Hepatocyte (in vitro differentiated cells): Measurements from ENCODE around the gene FAM53B. TPM values are rescaled to one million over a fixed set of nuclear protein-coding genes. Genes with fewer than 3 reads are reported as not detected.

ENCODE experiments used
- DNase-seq: peaks from one replicate; pipeline ENCODE4 v3.0.0-alpha.2; 2016; ENCODE audit warnings: low spot score
- H2AFZ ChIP-seq: fragments of 200-600 bp; sonication (generic); 2 replicates; pipeline ENCODE4 v1.6.0; 2016; ENCODE audit warnings: antibody characterized with exemption, mild to moderate bottlenecking
- H3K27ac ChIP-seq: fragments of 200-600 bp; sonication (generic); 2 replicates; pipeline ENCODE4 v1.5.1; 2016; ENCODE audit warnings: mild to moderate bottlenecking
- H3K27me3 ChIP-seq: fragments of 200-600 bp; sonication (generic); 2 replicates; pipeline ENCODE4 v1.6.1; 2016
- H3K36me3 ChIP-seq: fragments of 200-600 bp; sonication (generic); replicated peaks from 2 replicates; pipeline ENCODE4 v1.5.1; 2016; ENCODE audit warnings: low read depth; ENCODE audit not compliant: insufficient read depth
- H3K4me1 ChIP-seq: fragments of 200-600 bp; sonication (generic); 2 replicates; pipeline ENCODE4 v1.5.1; 2016; ENCODE audit warnings: mild to moderate bottlenecking, moderate library complexity; ENCODE audit not compliant: insufficient read depth
- H3K4me2 ChIP-seq: fragments of 200-600 bp; sonication (generic); 2 replicates; pipeline ENCODE4 v1.6.0; 2016
- H3K4me3 ChIP-seq: fragments of 200-600 bp; sonication (generic); 2 replicates; pipeline ENCODE4 v1.5.1; 2016; ENCODE audit warnings: mild to moderate bottlenecking
- H3K79me2 ChIP-seq: fragments of 200-600 bp; sonication (generic); 2 replicates; pipeline ENCODE4 v1.6.0; 2017; ENCODE audit warnings: mild to moderate bottlenecking
- H3K9me2 ChIP-seq: fragments of 200-600 bp; sonication (generic); replicated peaks from 2 replicates; pipeline ENCODE4 v1.6.0; 2017; ENCODE audit warnings: mild to moderate bottlenecking; ENCODE audit not compliant: insufficient read depth
- H3K9me3 ChIP-seq: fragments of 200-600 bp; sonication (generic); 2 replicates; pipeline ENCODE4 v1.5.1; 2016; ENCODE audit warnings: low read depth, mild to moderate bottlenecking
- H4K20me1 ChIP-seq: fragments of 200-600 bp; sonication (generic); 2 replicates; pipeline ENCODE4 v1.6.0; 2016; ENCODE audit warnings: mild to moderate bottlenecking; ENCODE audit not compliant: insufficient read depth, poor library complexity, severe bottlenecking
- CTCF ChIP-seq: fragments of 200-600 bp; sonication (generic); IDR thresholded peaks from 2 replicates; pipeline ENCODE4 v1.5.1; 2016; ENCODE audit warnings: antibody characterized with exemption, mild to moderate bottlenecking; ENCODE audit not compliant: poor library complexity
- EZH2 ChIP-seq: fragments of 200-600 bp; sonication (generic); IDR thresholded peaks from 2 replicates; pipeline ENCODE4 v1.6.1; 2016; ENCODE audit warnings: antibody characterized with exemption, mild to moderate bottlenecking, borderline replicate concordance
- EZH2phosphoT487 ChIP-seq: fragments of 200-600 bp; sonication (generic); IDR thresholded peaks from one replicate; pipeline ENCODE4 v1.6.1; 2018; ENCODE audit warnings: antibody characterized with exemption, mild to moderate bottlenecking, low read depth, moderate library complexity; ENCODE audit not compliant: unreplicated experiment, severe bottlenecking
- whole genome bisulfite sequencing: methylation state at CpG from one replicate; pipeline ENCODE4 v1.1.6; 2016; ENCODE audit warnings: low lambda C conversion rate; ENCODE audit errors: missing lambda C conversion rate; 5-methylcytosine and 5-hydroxymethylcytosine counted together
- polyA plus RNA-seq: library from polyadenylated mRNA; unstranded; fragments of >200 nt; fragmentation: Nextera tagmentation; extraction: Ambion mirVana; gene quantifications from 2 replicates; pipeline ENCODE4 v1.2.1, GENCODE V29; 2016
- total RNA-seq: library from RNA; depleted of rRNA; stranded (reverse); fragments of >200 nt; gene quantifications from 2 replicates; pipeline ENCODE4 v1.2.3, GENCODE V29; 2014

Gene FAM53B
- total and polyA plus RNA-seq, 2 experiments from 2014 or later: 10.3 to 23.6 TPM

- H3K9me2 ChIP-seq: no peaks in the 10 kb centered on the region
- no peak overlapping the region for H3K4me2 ChIP-seq
- no peak for DNase-seq
- H3K4me3 ChIP-seq: no peak overlapping the region
- H3K27me3 ChIP-seq: no peaks in the 10 kb centered on the region
- peaks cover 43% of the 10 kb centered on the region for H3K79me2 ChIP-seq
- H3K9me3 ChIP-seq: no peaks in the 10 kb centered on the region
- 96% methylated on average over 5 of the region's 7 CpGs for WGBS
- H3K4me1 ChIP-seq: peaks cover 21% of the 10 kb centered on the region
- no peak overlapping the region for H3K27ac ChIP-seq
- TF ChIP-seq CTCF (no peak), EZH2phosphoT487 (no peak), EZH2 (no peak)
- no peaks in the 10 kb centered on the region for H3K36me3 ChIP-seq
- no peak overlapping the region for H2AFZ ChIP-seq
- H4K20me1 ChIP-seq: peaks cover 2% of the 10 kb centered on the region
Measured at GRCh38 chr10:124648131-124648475, 96.1 kb downstream of the FAM53B start.

DNA sequence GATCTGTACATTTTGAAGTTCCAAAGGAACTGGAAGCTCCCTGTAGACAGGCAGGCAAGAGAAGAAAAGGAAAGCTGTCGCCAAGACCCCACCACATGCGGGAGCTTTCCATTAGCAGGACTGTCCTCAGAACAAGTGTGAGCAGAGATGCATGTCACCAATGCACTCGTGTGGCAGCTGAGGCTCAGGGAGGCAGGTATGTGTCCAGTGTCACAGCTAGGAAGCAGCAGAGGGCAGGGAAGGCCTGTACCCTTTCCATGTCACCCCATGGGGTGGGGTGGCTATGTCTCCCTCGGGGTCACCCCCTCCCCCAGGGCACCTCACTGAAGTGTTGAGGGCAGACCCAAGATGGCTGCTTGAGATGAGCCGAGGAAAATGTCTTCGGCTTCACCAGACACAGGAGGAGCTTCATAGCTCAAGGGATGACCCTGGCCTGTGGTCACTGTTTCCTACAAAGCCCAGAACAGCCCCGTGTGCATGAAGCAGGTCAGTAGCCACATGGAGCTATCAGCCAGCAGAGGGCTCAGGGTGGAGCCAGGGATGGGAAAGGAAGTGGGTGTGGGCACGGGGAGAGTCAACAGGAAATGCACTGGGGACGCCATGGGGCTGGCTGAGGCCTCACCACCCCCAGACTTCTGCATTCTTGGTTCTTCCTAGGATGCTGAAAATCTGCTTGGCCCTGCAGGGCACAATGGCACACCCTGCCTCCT, 96.6 kb downstream of the FAM53B start:
- 77% methylated on average over 9 of the region's 9 CpGs for WGBS
- no peak for DNase-seq
- Histone ChIP-seq H3K36me3 (no peaks in the 10 kb centered on the region), H3K79me2 (peaks cover 44% of the 10 kb centered on the region), H3K27ac (no peak overlapping the region), H3K4me1 (peaks cover 21% of the 10 kb centered on the region), H3K9me3 (no peaks in the 10 kb centered on the region), H2AFZ (no peak overlapping the region), H3K4me2 (no peak overlapping the region), H3K4me3 (no peak overlapping the region), H3K27me3 (no peaks in the 10 kb centered on the region), H4K20me1 (peaks cover 2% of the 10 kb centered on the region), H3K9me2 (no peaks in the 10 kb centered on the region)
- TF ChIP-seq CTCF: no peak
- TF ChIP-seq EZH2: no peak
- no peak for TF ChIP-seq EZH2phosphoT487

DNA sequence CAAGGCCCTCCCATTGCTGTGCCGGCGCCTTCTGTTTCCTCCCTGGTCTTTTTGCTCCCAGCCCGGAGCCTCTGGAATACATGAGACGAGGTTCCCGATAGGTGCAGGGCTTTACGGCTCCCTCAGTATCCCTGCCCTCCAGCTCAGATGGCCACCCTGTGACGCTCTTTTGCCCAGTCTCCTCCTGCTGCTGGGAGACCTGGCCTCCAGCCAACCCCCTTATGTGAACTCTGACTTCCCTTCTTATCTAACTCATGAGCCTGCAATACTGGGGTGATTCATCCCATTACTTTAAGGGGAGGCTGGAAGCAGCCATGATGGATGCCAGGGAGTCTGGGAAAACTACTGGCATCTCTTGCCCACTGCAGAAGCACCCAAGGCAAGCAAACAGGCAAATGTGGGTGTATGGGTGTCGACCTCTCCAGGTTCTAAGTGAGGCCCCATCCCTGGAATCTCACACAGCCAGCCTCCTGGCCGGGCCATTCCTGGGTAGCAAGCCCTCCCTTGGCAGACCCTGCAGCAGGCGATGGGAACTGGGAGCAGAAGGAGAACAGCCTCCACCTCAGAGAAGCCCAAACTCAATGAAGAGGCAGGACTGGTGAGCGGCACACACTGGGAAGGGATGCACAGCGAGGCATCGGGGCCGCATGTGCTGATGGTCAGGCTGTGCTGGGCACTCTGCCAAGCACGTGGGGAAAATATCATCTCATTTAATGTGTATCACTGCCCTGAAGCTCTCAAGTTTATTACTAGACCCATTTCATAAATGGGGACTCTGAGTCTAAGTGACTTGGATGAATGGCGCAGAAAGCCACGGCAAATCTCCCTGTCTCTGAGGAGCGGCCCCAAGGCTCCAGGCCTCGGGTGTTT, 97.5 kb downstream of the FAM53B start:
- peak overlapping the region; percentile 39 for H3K27ac ChIP-seq
- H3K4me1 ChIP-seq: peaks cover 22% of the 10 kb centered on the region
- 91% methylated on average over 19 of the region's 19 CpGs for WGBS
- TF ChIP-seq CTCF: no peak
- TF ChIP-seq EZH2phosphoT487: no peak
- no peak for TF ChIP-seq EZH2
- H3K4me3 ChIP-seq: no peak overlapping the region
- no peaks in the 10 kb centered on the region for H3K27me3 ChIP-seq
- peak; percentile 80 for DNase-seq
- no peaks in the 10 kb centered on the region for H3K9me3 ChIP-seq
- no peak overlapping the region for H2AFZ ChIP-seq
- peaks cover 2% of the 10 kb centered on the region for H4K20me1 ChIP-seq
- no peaks in the 10 kb centered on the region for H3K9me2 ChIP-seq
- H3K36me3 ChIP-seq: no peaks in the 10 kb centered on the region
- peaks cover 39% of the 10 kb centered on the region for H3K79me2 ChIP-seq
- H3K4me2 ChIP-seq: no peak overlapping the region
